Forelimb muscle (tissue), 1 donor: ENCODE measurements around the gene C16orf92. TPM values are rescaled to one million over a fixed set of nuclear protein-coding genes. Genes with fewer than 3 reads are reported as not detected.

Source experiments
- DNase-seq: peaks from one replicate; pipeline ENCODE4 v3.0.0-alpha.2; 2013; ENCODE audit warnings: low read depth
- polyA plus RNA-seq: library from polyadenylated mRNA; unstranded; fragments of 120-200 nt; gene quantifications from one replicate; pipeline ENCODE4 v1.2.1, GENCODE V29; 2013; ENCODE audit not compliant: insufficient read length

C16orf92 gene
- not detected for polyA plus RNA-seq

- no peak for DNase-seq
These were observed at the start of gene C16orf92 for GRCh38 chr16:30022887-30023286. TSS of gene C16orf92 (plus strand) at chr16:30023198. CDS start at chr16:30023341, 143 bp downstream.

GRCh38 chr16:29973384-29974246 is 49.4 kb upstream of the C16orf92 start, which contains the start of gene TAOK2:
TSS of gene TAOK2 (plus strand) at chr16:29973868. CDS start at chr16:29977773, 3,905 bp downstream.
- peak; percentile 96 for DNase-seq

GRCh38 chr16:29974291-29975133 is 48.5 kb upstream of the C16orf92 start:
- no peak for DNase-seq

- no peak for DNase-seq
These were observed 47.9 kb upstream of the C16orf92 start for GRCh38 chr16:29975134-29975538.

GRCh38 chr16:29975811-29976511 is 47.0 kb upstream of the C16orf92 start:
- no peak for DNase-seq

GRCh38 chr16:29977063-29977825 is 45.8 kb upstream of the C16orf92 start:
- DNase-seq: no peak

GRCh38 chr16:29978081-29978480 is 44.9 kb upstream of the C16orf92 start:
- DNase-seq: no peak

- no peak for DNase-seq
These were observed 44.3 kb upstream of the C16orf92 start for GRCh38 chr16:29978564-29979270.

- DNase-seq: no peak
These were observed 40.2 kb upstream of the C16orf92 start for GRCh38 chr16:29982560-29983419.

GRCh38 chr16:29983420-29984136 is 39.4 kb upstream of the C16orf92 start:
- no peak for DNase-seq

GRCh38 chr16:29984137-29984763 is 38.7 kb upstream of the C16orf92 start:
- no peak for DNase-seq

GRCh38 chr16:29984764-29985147 is 38.2 kb upstream of the C16orf92 start:
- DNase-seq: no peak

GRCh38 chr16:29985271-29985811 is 37.7 kb upstream of the C16orf92 start:
- DNase-seq: no peak

- DNase-seq: no peak
These were observed 36.8 kb upstream of the C16orf92 start for GRCh38 chr16:29986231-29986630.

GRCh38 chr16:29986931-29987330 is 36.1 kb upstream of the C16orf92 start:
- DNase-seq: no peak

GRCh38 chr16:29987371-29988085 is 35.5 kb upstream of the C16orf92 start:
- DNase-seq: no peak

GRCh38 chr16:29988346-29989075 is 34.5 kb upstream of the C16orf92 start:
- no peak for DNase-seq
